ENCODE results near the gene PC. TPM values are rescaled to one million over a fixed set of nuclear protein-coding genes. Genes with fewer than 3 reads are reported as not detected.

The PC gene
- total and polyA plus RNA-seq, 10 donors, result 3.4 to 8.8 (median 5.3) TPM

- no peak overlapping the region for H3K4me3 ChIP-seq
- DNase-seq, result no peak
- intact Hi-C loops (cut with DNase I; ENCODE audit: low total_unique reads), result loop anchor here (10.0 kb wide), 1 partner anchor 771 kb away; no protein-coding TSS in a partner anchor
- WGBS, 5 donors, result 84 to 100% (median 100%) methylated on average over 1 of the region's 1 CpG
- TF ChIP-seq POLR2AphosphoS5 (IDR thresholded peaks at IDR 0.05) (no peak), POLR2A (IDR thresholded peaks at IDR 0.05) (no peak)
- TF ChIP-seq, protein P1, sequence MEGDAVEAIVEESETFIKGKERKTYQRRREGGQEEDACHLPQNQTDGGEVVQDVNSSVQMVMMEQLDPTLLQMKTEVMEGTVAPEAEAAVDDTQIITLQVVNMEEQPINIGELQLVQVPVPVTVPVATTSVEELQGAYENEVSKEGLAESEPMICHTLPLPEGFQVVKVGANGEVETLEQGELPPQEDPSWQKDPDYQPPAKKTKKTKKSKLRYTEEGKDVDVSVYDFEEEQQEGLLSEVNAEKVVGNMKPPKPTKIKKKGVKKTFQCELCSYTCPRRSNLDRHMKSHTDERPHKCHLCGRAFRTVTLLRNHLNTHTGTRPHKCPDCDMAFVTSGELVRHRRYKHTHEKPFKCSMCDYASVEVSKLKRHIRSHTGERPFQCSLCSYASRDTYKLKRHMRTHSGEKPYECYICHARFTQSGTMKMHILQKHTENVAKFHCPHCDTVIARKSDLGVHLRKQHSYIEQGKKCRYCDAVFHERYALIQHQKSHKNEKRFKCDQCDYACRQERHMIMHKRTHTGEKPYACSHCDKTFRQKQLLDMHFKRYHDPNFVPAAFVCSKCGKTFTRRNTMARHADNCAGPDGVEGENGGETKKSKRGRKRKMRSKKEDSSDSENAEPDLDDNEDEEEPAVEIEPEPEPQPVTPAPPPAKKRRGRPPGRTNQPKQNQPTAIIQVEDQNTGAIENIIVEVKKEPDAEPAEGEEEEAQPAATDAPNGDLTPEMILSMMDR (IDR thresholded peaks at IDR 0.05 in 8 of 11, conservative IDR thresholded peaks at IDR 0.05 in 3 of 11), result no peak
- H3K27ac ChIP-seq, result no peak overlapping the region
- H3K36me3 ChIP-seq, result no peaks in the 10 kb centered on the region
- peaks cover 0 to 7% (median 0%) of the 10 kb centered on the region in 8 donors for H3K9me3 ChIP-seq
- peaks cover 0 to 6% (median 0%) of the 10 kb centered on the region in 6 donors for H3K4me1 ChIP-seq
- H3K27me3 ChIP-seq (replicated peaks in 1 of 7), result no peaks in the 10 kb centered on the region
These were observed 33.9 kb downstream of the PC start for GRCh38 chr11:66924272-66924671.

- H3K27me3 ChIP-seq (replicated peaks in 1 of 7), result no peaks in the 10 kb centered on the region
- peaks cover 0 to 6% (median 0%) of the 10 kb centered on the region in 6 donors for H3K4me1 ChIP-seq
- no peaks in the 10 kb centered on the region for H3K36me3 ChIP-seq
- no peak for DNase-seq
- TF ChIP-seq POLR2AphosphoS5 (IDR thresholded peaks at IDR 0.05) (no peak), POLR2A (IDR thresholded peaks at IDR 0.05) (no peak)
- TF ChIP-seq, protein P1 (IDR thresholded peaks at IDR 0.05 in 8 of 11, conservative IDR thresholded peaks at IDR 0.05 in 3 of 11), result no peak
- no peak overlapping the region for H3K27ac ChIP-seq
- peaks cover 0 to 7% (median 0%) of the 10 kb centered on the region in 8 donors for H3K9me3 ChIP-seq
- intact Hi-C loops (cut with DNase I; ENCODE audit: low total_unique reads), result loop anchor here (10.0 kb wide), 1 partner anchor 772 kb away; no protein-coding TSS in a partner anchor
- no peak overlapping the region for H3K4me3 ChIP-seq
These were observed 35.6 kb downstream of the PC start for GRCh38 chr11:66922551-66922950.

- DNase-seq, result no peak
These were observed 37.0 kb downstream of the PC start for GRCh38 chr11:66920978-66921784.

More at GRCh38 chr11:66920978-66921784, 37.0 kb downstream of the PC start:
- 49 to 64% (median 50%) methylated on average over 18 of the region's 18 CpGs for WGBS, 5 donors
- Histone ChIP-seq H3K4me3 (no peak overlapping the region), H3K36me3 (no peaks in the 10 kb centered on the region), H3K27me3 (replicated peaks in 1 of 7) (no peaks in the 10 kb centered on the region), H3K9me3 (peaks cover 0 to 7% (median 0%) of the 10 kb centered on the region in 8 donors), H3K27ac (no peak overlapping the region), H3K4me1 (peaks cover 0 to 6% (median 0%) of the 10 kb centered on the region in 6 donors)
- intact Hi-C loops (cut with DNase I; ENCODE audit: low total_unique reads), result loop anchor here (10.0 kb wide), 1 partner anchor 774 kb away; no protein-coding TSS in a partner anchor
- TF ChIP-seq, protein P1 (IDR thresholded peaks at IDR 0.05 in 8 of 11, conservative IDR thresholded peaks at IDR 0.05 in 3 of 11), result no peak
- no peak for TF ChIP-seq POLR2AphosphoS5 (IDR thresholded peaks at IDR 0.05)
- TF ChIP-seq POLR2A (IDR thresholded peaks at IDR 0.05), result no peak
